ENCODE measurements around the gene HDAC8. TPM values are rescaled to one million over a fixed set of nuclear protein-coding genes. Genes with fewer than 3 reads are reported as not detected.

HDAC8 gene
- total RNA-seq, 4 donors from 2014 or later, result 9.0 to 18.1 (median 14.2) TPM

DNA sequence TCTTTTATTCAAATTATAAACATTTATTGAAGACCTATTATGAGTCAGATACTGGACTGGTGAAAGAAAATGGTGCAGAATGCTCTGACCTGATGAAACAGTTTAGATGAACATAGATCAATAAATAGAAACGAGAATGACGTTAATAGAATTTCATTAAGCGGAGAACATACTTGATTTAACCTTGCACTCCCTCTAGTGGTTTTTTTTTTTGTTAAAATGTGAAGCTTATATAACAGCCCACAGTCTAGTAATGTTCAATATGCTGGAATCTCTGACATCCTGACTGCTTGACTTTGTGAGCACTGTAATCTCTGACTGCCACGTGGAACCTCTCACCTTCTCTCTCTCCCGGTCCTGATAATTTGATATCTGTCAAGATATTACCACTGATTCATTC is 32.3 kb downstream of the HDAC8 start:
- Histone ChIP-seq H3K36me3 (no peaks in the 10 kb centered on the region), H3K4me3 (no peak overlapping the region), H3K27me3 (no peaks in the 10 kb centered on the region), H3K27ac (no peak overlapping the region), H3K9me3 (no peaks in the 10 kb centered on the region), H3K4me1 (peaks cover 0 to 13% of the 10 kb centered on the region in 2 donors)
- intact Hi-C loops (cut with DNase I; ENCODE audit: low total_unique reads), result loop anchor here (10.0 kb wide), 1 partner anchor 296 kb away; no protein-coding TSS in a partner anchor
- no peak for TF ChIP-seq POLR2A (IDR thresholded peaks at IDR 0.05)
- TF ChIP-seq, protein P1, sequence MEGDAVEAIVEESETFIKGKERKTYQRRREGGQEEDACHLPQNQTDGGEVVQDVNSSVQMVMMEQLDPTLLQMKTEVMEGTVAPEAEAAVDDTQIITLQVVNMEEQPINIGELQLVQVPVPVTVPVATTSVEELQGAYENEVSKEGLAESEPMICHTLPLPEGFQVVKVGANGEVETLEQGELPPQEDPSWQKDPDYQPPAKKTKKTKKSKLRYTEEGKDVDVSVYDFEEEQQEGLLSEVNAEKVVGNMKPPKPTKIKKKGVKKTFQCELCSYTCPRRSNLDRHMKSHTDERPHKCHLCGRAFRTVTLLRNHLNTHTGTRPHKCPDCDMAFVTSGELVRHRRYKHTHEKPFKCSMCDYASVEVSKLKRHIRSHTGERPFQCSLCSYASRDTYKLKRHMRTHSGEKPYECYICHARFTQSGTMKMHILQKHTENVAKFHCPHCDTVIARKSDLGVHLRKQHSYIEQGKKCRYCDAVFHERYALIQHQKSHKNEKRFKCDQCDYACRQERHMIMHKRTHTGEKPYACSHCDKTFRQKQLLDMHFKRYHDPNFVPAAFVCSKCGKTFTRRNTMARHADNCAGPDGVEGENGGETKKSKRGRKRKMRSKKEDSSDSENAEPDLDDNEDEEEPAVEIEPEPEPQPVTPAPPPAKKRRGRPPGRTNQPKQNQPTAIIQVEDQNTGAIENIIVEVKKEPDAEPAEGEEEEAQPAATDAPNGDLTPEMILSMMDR (IDR thresholded peaks at IDR 0.05 in 4 of 5, conservative IDR thresholded peaks at IDR 0.05 in 1 of 5), result peak in 3 of 5 experiments; percentile 16 to 35 (median 30)
- DNase-seq (no peak), ATAC-seq (no peak)
- in situ Hi-C loops (cut with MboI; ENCODE audit: low sequenced_read_pairs in 4 of 4), result loop anchor here in 2 of 4 donors (25.0 kb wide), 3 partner anchors 253 to 528 kb away; partner anchors contain the start of genes ERCC6L (in 1 of the 2) and RPS4X (in 1 of the 2)

DNA sequence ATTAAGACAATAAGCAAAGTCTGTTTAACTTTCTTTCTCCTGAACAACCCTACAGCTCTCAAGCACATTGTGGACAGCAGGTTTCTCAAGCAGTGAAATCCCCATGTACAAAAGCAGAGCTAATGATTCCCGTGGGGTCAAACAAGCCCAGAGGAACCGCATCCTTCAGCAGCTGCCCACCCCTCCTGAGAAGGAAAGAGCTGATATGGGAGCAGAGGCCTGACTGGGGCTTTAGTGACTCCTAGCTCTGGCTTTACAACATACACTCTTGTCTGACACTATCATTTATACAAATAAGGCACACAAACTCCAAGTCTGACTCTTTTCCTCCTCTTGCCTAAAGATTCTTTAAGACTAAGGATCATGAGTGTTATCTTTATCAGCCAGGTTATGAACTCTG is 32.8 kb downstream of the HDAC8 start:
- Histone ChIP-seq H3K4me1 (peaks cover 0 to 13% of the 10 kb centered on the region in 2 donors), H3K4me3 (no peak overlapping the region), H3K36me3 (no peaks in the 10 kb centered on the region), H3K27ac (no peak overlapping the region), H3K27me3 (no peaks in the 10 kb centered on the region), H3K9me3 (no peaks in the 10 kb centered on the region)
- TF ChIP-seq, protein P1 (IDR thresholded peaks at IDR 0.05 in 4 of 5, conservative IDR thresholded peaks at IDR 0.05 in 1 of 5), result no peak
- no peak for TF ChIP-seq POLR2A (IDR thresholded peaks at IDR 0.05)
- ATAC-seq (no peak), DNase-seq (no peak)
- in situ Hi-C loops (cut with MboI; ENCODE audit: low sequenced_read_pairs in 4 of 4), result loop anchor here in 2 of 4 donors (25.0 kb wide), 3 partner anchors 253 to 528 kb away; partner anchors contain the start of genes ERCC6L (in 1 of the 2) and RPS4X (in 1 of the 2)
- intact Hi-C loops (cut with DNase I; ENCODE audit: low total_unique reads), result loop anchor here (10.0 kb wide), 1 partner anchor 295 kb away; no protein-coding TSS in a partner anchor

DNA sequence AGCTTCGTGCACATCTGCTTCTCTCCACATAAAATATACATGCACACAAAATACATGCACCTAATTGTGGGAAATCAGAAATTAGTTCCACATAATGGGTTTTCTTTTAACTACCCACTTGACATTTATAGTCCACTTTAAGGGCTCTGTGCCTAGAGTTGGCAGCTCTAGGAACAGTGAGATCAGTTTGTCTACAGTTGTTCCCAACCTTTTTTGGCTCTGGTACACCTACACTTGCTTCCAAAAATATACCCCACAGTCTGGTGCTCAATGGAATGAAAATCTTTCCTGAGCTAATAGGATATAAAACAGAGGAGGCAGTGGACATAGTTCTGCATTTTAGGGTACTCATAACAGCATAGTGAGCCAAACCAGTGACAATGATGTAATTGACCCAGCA is 36.1 kb downstream of the HDAC8 start:
- Histone ChIP-seq H3K36me3 (no peaks in the 10 kb centered on the region), H3K9me3 (no peaks in the 10 kb centered on the region), H3K27ac (peak overlapping the region; percentile 23 to 61 (median 46)), H3K4me3 (no peak overlapping the region), H3K4me1 (peaks cover 0 to 13% of the 10 kb centered on the region in 2 donors), H3K27me3 (no peaks in the 10 kb centered on the region)
- in situ Hi-C loops (cut with MboI; ENCODE audit: low sequenced_read_pairs in 4 of 4) (loop anchor here in 2 of 4 donors (25.0 kb wide), 3 partner anchors 249 to 524 kb away; partner anchors contain the start of genes ERCC6L (in 1 of the 2) and RPS4X (in 1 of the 2)), intact Hi-C loops (cut with DNase I; ENCODE audit: low total_unique reads) (no loop called here)
- no peak for TF ChIP-seq POLR2A (IDR thresholded peaks at IDR 0.05)
- TF ChIP-seq, protein P1 (IDR thresholded peaks at IDR 0.05 in 4 of 5, conservative IDR thresholded peaks at IDR 0.05 in 1 of 5), result no peak
- DNase-seq (no peak), ATAC-seq (peak; percentile 77 to 90)

DNA sequence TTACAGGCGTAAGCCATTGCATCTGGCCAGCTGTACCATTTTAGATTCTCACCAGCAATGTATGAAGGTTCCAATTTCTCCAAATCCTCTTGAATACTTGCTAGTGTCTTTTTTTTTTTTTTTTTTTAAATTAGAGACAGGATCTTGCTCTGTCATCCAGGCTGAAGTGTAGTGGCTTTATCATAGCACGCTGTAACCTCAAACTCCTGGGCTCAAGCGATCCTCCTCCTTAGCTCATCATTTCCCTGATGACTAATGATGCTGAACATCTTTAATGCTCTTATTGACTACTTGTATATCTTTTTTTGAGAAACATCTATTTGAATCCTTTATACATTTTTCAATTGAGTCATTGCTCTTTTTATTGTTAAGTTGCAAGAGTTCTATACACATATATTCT is 40.3 kb downstream of the HDAC8 start:
- in situ Hi-C loops (cut with MboI; ENCODE audit: low sequenced_read_pairs in 4 of 4), result loop anchor here in 2 of 4 donors (25.0 kb wide), 3 partner anchors 245 to 520 kb away; partner anchors contain the start of genes ERCC6L (in 1 of the 2) and RPS4X (in 1 of the 2)

More for the DNA sequence above, 40.3 kb downstream of the HDAC8 start:
- no peak overlapping the region for H3K4me3 ChIP-seq
- intact Hi-C loops (cut with DNase I; ENCODE audit: low total_unique reads), result no loop called here
- no peak for TF ChIP-seq POLR2A (IDR thresholded peaks at IDR 0.05)
- TF ChIP-seq, protein P1 (IDR thresholded peaks at IDR 0.05 in 4 of 5, conservative IDR thresholded peaks at IDR 0.05 in 1 of 5), result no peak
- H3K9me3 ChIP-seq, result no peaks in the 10 kb centered on the region
- ATAC-seq, result no peak
- no peak for DNase-seq
- no peaks in the 10 kb centered on the region for H3K36me3 ChIP-seq
- H3K4me1 ChIP-seq, result peaks cover 0 to 15% of the 10 kb centered on the region in 2 donors
- H3K27me3 ChIP-seq, result peaks cover 0 to 3% (median 0%) of the 10 kb centered on the region in 3 donors
- H3K27ac ChIP-seq, result no peak overlapping the region

Data from gastrocnemius medialis (tissue), 4 donors.